Measurements from ENCODE around the gene CAV2.

CAV2 gene, protein sequence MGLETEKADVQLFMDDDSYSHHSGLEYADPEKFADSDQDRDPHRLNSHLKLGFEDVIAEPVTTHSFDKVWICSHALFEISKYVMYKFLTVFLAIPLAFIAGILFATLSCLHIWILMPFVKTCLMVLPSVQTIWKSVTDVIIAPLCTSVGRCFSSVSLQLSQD

GRCh38 chr7:116499168-116500077 lies at the start of gene CAV2:
CAV2 (plus strand) TSS chr7:116499738; CDS start chr7:116499782, 44 bp downstream.
- TF ChIP-seq TAF1 (IDR thresholded peaks at IDR 0.05; ENCODE audit: low read depth) (no peak; the same call in 1 of the 2 replicates), FOXM1 (IDR thresholded peaks at IDR 0.05; ENCODE audit: borderline replicate concordance, low read depth) (no peak), YY1 (IDR thresholded peaks at IDR 0.05; ENCODE audit: low read depth) (no peak), MAX (IDR thresholded peaks at IDR 0.05) (peak; percentile 98), TEAD4 (IDR thresholded peaks at IDR 0.05) (peak; percentile 63), RAD21 (IDR thresholded peaks at IDR 0.05; ENCODE audit: low read depth) (peak; percentile 13; the same call in 1 of the 2 replicates), ZBTB7A (IDR thresholded peaks at IDR 0.05; ENCODE audit: low read depth) (peak; percentile 72; the same call in 1 of the 2 replicates), CREB1 (IDR thresholded peaks at IDR 0.05; ENCODE audit: low read depth) (no peak), EP300 (IDR thresholded peaks at IDR 0.05; ENCODE audit: borderline replicate concordance) (peak; percentile 64; the same call in 1 of the 2 replicates), NFIC (IDR thresholded peaks at IDR 0.05) (peak; percentile 55), TCF12 (IDR thresholded peaks at IDR 0.05; ENCODE audit: low read depth) (peak; percentile 33; the same call in 1 of the 2 replicates), EGR1 (IDR thresholded peaks at IDR 0.05) (no peak), CEBPB (IDR thresholded peaks at IDR 0.05) (no peak)
- TF ChIP-seq, protein P1, sequence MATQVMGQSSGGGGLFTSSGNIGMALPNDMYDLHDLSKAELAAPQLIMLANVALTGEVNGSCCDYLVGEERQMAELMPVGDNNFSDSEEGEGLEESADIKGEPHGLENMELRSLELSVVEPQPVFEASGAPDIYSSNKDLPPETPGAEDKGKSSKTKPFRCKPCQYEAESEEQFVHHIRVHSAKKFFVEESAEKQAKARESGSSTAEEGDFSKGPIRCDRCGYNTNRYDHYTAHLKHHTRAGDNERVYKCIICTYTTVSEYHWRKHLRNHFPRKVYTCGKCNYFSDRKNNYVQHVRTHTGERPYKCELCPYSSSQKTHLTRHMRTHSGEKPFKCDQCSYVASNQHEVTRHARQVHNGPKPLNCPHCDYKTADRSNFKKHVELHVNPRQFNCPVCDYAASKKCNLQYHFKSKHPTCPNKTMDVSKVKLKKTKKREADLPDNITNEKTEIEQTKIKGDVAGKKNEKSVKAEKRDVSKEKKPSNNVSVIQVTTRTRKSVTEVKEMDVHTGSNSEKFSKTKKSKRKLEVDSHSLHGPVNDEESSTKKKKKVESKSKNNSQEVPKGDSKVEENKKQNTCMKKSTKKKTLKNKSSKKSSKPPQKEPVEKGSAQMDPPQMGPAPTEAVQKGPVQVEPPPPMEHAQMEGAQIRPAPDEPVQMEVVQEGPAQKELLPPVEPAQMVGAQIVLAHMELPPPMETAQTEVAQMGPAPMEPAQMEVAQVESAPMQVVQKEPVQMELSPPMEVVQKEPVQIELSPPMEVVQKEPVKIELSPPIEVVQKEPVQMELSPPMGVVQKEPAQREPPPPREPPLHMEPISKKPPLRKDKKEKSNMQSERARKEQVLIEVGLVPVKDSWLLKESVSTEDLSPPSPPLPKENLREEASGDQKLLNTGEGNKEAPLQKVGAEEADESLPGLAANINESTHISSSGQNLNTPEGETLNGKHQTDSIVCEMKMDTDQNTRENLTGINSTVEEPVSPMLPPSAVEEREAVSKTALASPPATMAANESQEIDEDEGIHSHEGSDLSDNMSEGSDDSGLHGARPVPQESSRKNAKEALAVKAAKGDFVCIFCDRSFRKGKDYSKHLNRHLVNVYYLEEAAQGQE (IDR thresholded peaks at IDR 0.05; ENCODE audit: low read depth) = no peak
- TF ChIP-seq, protein P2, sequence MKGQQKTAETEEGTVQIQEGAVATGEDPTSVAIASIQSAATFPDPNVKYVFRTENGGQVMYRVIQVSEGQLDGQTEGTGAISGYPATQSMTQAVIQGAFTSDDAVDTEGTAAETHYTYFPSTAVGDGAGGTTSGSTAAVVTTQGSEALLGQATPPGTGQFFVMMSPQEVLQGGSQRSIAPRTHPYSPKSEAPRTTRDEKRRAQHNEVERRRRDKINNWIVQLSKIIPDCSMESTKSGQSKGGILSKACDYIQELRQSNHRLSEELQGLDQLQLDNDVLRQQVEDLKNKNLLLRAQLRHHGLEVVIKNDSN (IDR thresholded peaks at IDR 0.05) = no peak

GRCh38 chr7:116449950-116450349 lies 49.6 kb upstream of the CAV2 start:
- TF ChIP-seq TAF1 (IDR thresholded peaks at IDR 0.05; ENCODE audit: low read depth) = no peak
- TF ChIP-seq EGR1 (IDR thresholded peaks at IDR 0.05) = no peak
- no peak for TF ChIP-seq FOXM1 (IDR thresholded peaks at IDR 0.05; ENCODE audit: borderline replicate concordance, low read depth)
- TF ChIP-seq, protein P2 (IDR thresholded peaks at IDR 0.05) = no peak
- no peak for TF ChIP-seq RAD21 (IDR thresholded peaks at IDR 0.05; ENCODE audit: low read depth)

GRCh38 chr7:116451957-116452729 lies 47.4 kb upstream of the CAV2 start:
- TF ChIP-seq, protein P1 (IDR thresholded peaks at IDR 0.05; ENCODE audit: low read depth) = no peak
- no peak for TF ChIP-seq TCF12 (IDR thresholded peaks at IDR 0.05; ENCODE audit: low read depth)
- TF ChIP-seq TAF1 (IDR thresholded peaks at IDR 0.05; ENCODE audit: low read depth) = no peak
- TF ChIP-seq FOXM1 (IDR thresholded peaks at IDR 0.05; ENCODE audit: borderline replicate concordance, low read depth) = no peak
- no peak for TF ChIP-seq YY1 (IDR thresholded peaks at IDR 0.05; ENCODE audit: low read depth)
- TF ChIP-seq, protein P2 (IDR thresholded peaks at IDR 0.05) = no peak
- no peak for TF ChIP-seq RAD21 (IDR thresholded peaks at IDR 0.05; ENCODE audit: low read depth)
- TF ChIP-seq EGR1 (IDR thresholded peaks at IDR 0.05) = no peak
- TF ChIP-seq NFIC (IDR thresholded peaks at IDR 0.05) = no peak
- TF ChIP-seq CEBPB (IDR thresholded peaks at IDR 0.05) = no peak
- TF ChIP-seq EP300 (IDR thresholded peaks at IDR 0.05; ENCODE audit: borderline replicate concordance) = no peak
- TF ChIP-seq ZBTB7A (IDR thresholded peaks at IDR 0.05; ENCODE audit: low read depth) = no peak

- TF ChIP-seq YY1 (IDR thresholded peaks at IDR 0.05; ENCODE audit: low read depth) (no peak), CREB1 (IDR thresholded peaks at IDR 0.05; ENCODE audit: low read depth) (no peak), ZBTB7A (IDR thresholded peaks at IDR 0.05; ENCODE audit: low read depth) (no peak), TEAD4 (IDR thresholded peaks at IDR 0.05) (no peak), EP300 (IDR thresholded peaks at IDR 0.05; ENCODE audit: borderline replicate concordance) (no peak), TAF1 (IDR thresholded peaks at IDR 0.05; ENCODE audit: low read depth) (no peak), NFIC (IDR thresholded peaks at IDR 0.05) (no peak), RAD21 (IDR thresholded peaks at IDR 0.05; ENCODE audit: low read depth) (no peak), FOXM1 (IDR thresholded peaks at IDR 0.05; ENCODE audit: borderline replicate concordance, low read depth) (no peak), MAX (IDR thresholded peaks at IDR 0.05) (no peak), TCF12 (IDR thresholded peaks at IDR 0.05; ENCODE audit: low read depth) (no peak), CEBPB (IDR thresholded peaks at IDR 0.05) (no peak)
- TF ChIP-seq, protein P2 (IDR thresholded peaks at IDR 0.05) = no peak
- TF ChIP-seq, protein P1 (IDR thresholded peaks at IDR 0.05; ENCODE audit: low read depth) = no peak
Measured at GRCh38 chr7:116454377-116454776, 45.2 kb upstream of the CAV2 start.

Data from Ishikawa (cell line).